Measurements from ENCODE around the gene RTN4. TPM values are rescaled to one million over a fixed set of nuclear protein-coding genes. Genes with fewer than 3 reads are reported as not detected.

The RTN4 gene
- total RNA-seq, 1 experiment from 2014 or later = 200 TPM

- no peak overlapping the region for H2BK12ac ChIP-seq (ENCODE audit: insufficient read length, low read depth, low read length)
- Mint-ChIP-seq H3K27me3 (ENCODE audit: low read depth) (no peaks in the 10 kb centered on the region), H3K4me1 (peaks cover 6% of the 10 kb centered on the region in 2 experiments), H3K4me3 (no peak overlapping the region), H3K36me3 (ENCODE audit: insufficient read depth in 1 of 3, low read depth in 3 of 3) (no peaks in the 10 kb centered on the region; a peak in 1 of 7 replicates), H3K9me3 (no peaks in the 10 kb centered on the region), H3K27ac (no peak overlapping the region)
- WGBS (ENCODE audit: extremely low coverage, insufficient read length, low lambda C conversion rate) = no CpG with 5 or more reads among the region's 4 CpGs
- no peak overlapping the region for H3K27ac ChIP-seq (ENCODE audit: insufficient read length, low read depth, low read length)
- H2BK120ac ChIP-seq (ENCODE audit: low read depth, low read length, poor library complexity, severe bottlenecking) = no peak overlapping the region
- no peaks in the 10 kb centered on the region for H3K27me3 ChIP-seq (ENCODE audit: insufficient read depth, low read length)
- no peaks in the 10 kb centered on the region for H3K79me1 ChIP-seq (ENCODE audit: insufficient read depth, low read depth, low read length, poor library complexity, severe bottlenecking)
- no peak overlapping the region for H3T11ph ChIP-seq (ENCODE audit: low read length)
- no peak overlapping the region for H3K56ac ChIP-seq (ENCODE audit: insufficient read length, low read depth, low read length)
- no peak overlapping the region for H4K8ac ChIP-seq (replicated peaks; ENCODE audit: insufficient read length, low read depth, low read length)
- H4K20me1 ChIP-seq (ENCODE audit: control insufficient read depth, insufficient read depth, insufficient read length) = no peaks in the 10 kb centered on the region
- no peak for TF ChIP-seq CTCF (conservative IDR thresholded peaks at IDR 0.05)
- H3K9me3 ChIP-seq (ENCODE audit: control insufficient read depth, low read depth, low read length) = no peaks in the 10 kb centered on the region
- H3K4me2 ChIP-seq (ENCODE audit: insufficient read depth, insufficient read length, low read length) = no peak overlapping the region
- H3K9ac ChIP-seq (ENCODE audit: extremely low read depth, insufficient read length, low read length) = no peak overlapping the region
- DNase-seq = no peak
- no peak overlapping the region for H2BK5ac ChIP-seq (ENCODE audit: insufficient read length, low read length)
- H3K4ac ChIP-seq (ENCODE audit: low read depth, low read length) = no peak overlapping the region
- no peak overlapping the region for H4K5ac ChIP-seq (ENCODE audit: insufficient read length, low read depth, low read length)
- H3K18ac ChIP-seq (ENCODE audit: insufficient read length, low read depth, low read length) = no peak overlapping the region
- H2AK5ac ChIP-seq (ENCODE audit: insufficient read length, low read length) = no peak overlapping the region
- H3K23ac ChIP-seq (ENCODE audit: insufficient read length, low read depth, low read length) = no peak overlapping the region
- no peaks in the 10 kb centered on the region for H3K79me2 ChIP-seq (ENCODE audit: insufficient read depth, low read length)
- no peaks in the 10 kb centered on the region; the same call in 1 of the 2 replicates for H3K4me1 ChIP-seq (ENCODE audit: insufficient read depth, low read length)
- no peak overlapping the region for H3K14ac ChIP-seq (ENCODE audit: insufficient read depth, low read length)
- H2AFZ ChIP-seq (ENCODE audit: low read length) = no peak overlapping the region
- H3K23me2 ChIP-seq (ENCODE audit: insufficient read length, low read depth, low read length, poor library complexity, severe bottlenecking) = no peaks in the 10 kb centered on the region
- H2BK20ac ChIP-seq (ENCODE audit: low read depth, low read length, poor library complexity, severe bottlenecking) = no peak overlapping the region
- no peak overlapping the region for H2BK15ac ChIP-seq (ENCODE audit: low read depth, low read length)
- no peak overlapping the region for H4K91ac ChIP-seq (ENCODE audit: insufficient read length, low read depth, low read length)
Measured at GRCh38 chr2:55059793-55060192, 9.5 kb upstream of the RTN4 start.

All from H9 (cell line).